ENCODE measurements around the gene VCL. TPM values are rescaled to one million over a fixed set of nuclear protein-coding genes. Genes with fewer than 3 reads are reported as not detected.

VCL gene
- total RNA-seq, 1 donor from 2014 or later, result 74.6 TPM

DNA sequence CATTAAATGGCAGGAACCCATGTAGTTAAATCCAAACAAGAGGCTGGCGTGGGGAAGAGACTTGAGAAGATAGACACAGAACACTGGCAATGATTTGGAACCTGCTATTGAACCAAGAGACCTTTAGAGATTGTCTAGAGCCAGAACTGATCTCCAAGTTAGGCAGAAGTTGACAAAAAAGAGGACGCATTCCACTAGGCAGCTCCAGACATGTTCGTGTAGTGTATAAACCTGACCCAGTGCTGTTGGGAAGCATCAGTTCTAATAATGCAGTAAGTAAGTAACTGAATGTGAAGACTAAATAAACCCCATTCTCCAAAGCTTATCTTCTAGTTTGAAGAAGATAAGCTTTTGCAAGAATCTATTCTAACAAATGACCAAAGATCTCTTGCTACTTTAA lies 101.9 kb downstream of the VCL start:
- Histone ChIP-seq H3K27ac (no peak overlapping the region), H3K27me3 (no peaks in the 10 kb centered on the region), H3K4me1 (no peaks in the 10 kb centered on the region), H3K4me3 (no peak overlapping the region), H3K9me3 (no peaks in the 10 kb centered on the region), H3K36me3 (peaks cover 0 to 76% of the 10 kb centered on the region in 2 donors)
- DNase-seq (ENCODE audit: extremely low spot score in 2 of 2), result no peak
- TF ChIP-seq POLR2A (IDR thresholded peaks at IDR 0.05) (no peak), POLR2AphosphoS5 (IDR thresholded peaks at IDR 0.05; ENCODE audit: insufficient read depth in 1 of 2, low read depth in 1 of 2) (no peak)
- TF ChIP-seq, protein P1, sequence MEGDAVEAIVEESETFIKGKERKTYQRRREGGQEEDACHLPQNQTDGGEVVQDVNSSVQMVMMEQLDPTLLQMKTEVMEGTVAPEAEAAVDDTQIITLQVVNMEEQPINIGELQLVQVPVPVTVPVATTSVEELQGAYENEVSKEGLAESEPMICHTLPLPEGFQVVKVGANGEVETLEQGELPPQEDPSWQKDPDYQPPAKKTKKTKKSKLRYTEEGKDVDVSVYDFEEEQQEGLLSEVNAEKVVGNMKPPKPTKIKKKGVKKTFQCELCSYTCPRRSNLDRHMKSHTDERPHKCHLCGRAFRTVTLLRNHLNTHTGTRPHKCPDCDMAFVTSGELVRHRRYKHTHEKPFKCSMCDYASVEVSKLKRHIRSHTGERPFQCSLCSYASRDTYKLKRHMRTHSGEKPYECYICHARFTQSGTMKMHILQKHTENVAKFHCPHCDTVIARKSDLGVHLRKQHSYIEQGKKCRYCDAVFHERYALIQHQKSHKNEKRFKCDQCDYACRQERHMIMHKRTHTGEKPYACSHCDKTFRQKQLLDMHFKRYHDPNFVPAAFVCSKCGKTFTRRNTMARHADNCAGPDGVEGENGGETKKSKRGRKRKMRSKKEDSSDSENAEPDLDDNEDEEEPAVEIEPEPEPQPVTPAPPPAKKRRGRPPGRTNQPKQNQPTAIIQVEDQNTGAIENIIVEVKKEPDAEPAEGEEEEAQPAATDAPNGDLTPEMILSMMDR (IDR thresholded peaks at IDR 0.05), result no peak
- intact Hi-C loops (cut with DNase I), result no loop called here

DNA sequence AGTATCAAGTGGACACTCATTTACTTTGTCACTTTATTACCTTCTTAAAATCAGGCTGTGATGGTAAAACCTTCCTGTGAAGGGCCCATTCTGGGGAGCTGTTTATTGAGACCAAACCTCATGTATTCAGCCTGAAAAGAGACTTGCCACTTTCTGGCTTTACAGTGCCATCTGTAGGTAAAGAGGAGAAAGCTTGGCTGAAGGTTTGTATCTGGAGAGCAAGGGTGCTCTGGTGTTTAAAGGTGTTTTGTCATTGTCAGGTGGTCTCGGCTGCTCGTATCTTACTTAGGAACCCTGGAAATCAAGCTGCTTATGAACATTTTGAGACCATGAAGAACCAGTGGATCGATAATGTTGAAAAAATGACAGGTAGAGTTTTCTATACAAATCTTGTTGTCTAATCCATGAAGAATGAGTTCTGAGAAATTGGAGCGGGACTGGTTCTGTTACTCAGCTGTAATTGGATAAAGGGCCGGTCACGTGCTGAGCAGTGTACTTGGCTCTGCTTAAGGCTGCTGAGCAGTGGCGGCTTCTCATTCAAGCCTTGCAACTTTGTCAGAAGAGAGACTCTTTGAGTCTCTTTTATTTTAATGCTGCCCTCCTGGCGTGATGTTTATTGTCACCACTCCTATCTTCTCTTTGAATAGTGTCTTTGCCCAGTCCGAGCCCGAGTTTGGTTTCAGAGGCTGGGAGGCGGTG lies 105.8 kb downstream of the VCL start:
- Histone ChIP-seq H3K36me3 (peaks cover 0 to 78% of the 10 kb centered on the region in 2 donors), H3K9me3 (no peaks in the 10 kb centered on the region), H3K27me3 (no peaks in the 10 kb centered on the region), H3K4me1 (no peaks in the 10 kb centered on the region), H3K4me3 (no peak overlapping the region), H3K27ac (no peak overlapping the region)
- DNase-seq (ENCODE audit: extremely low spot score in 2 of 2), result no peak
- no peak for TF ChIP-seq POLR2A (IDR thresholded peaks at IDR 0.05)
- intact Hi-C loops (cut with DNase I), result no loop called here

DNA sequence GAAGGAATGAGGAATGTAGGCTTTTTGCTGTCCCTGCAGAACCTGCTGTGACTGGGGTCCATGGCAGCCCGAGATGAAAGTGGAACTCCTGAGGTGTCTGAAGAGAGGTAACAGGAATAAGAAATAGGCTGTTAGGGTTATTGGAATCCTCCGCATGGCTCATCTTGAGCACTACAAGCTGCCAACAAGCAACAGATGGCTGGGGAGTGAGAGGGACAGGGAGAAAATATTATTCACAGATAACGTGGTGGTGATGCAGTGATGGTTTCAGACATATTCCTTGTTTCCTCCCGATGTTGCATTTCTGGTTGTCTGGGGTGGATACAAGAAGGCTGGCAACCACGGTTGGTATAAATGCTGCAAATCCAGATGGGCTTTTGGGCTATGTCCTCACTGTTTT lies 106.6 kb downstream of the VCL start:
- peaks cover 0 to 82% of the 10 kb centered on the region in 2 donors for H3K36me3 ChIP-seq
- no peaks in the 10 kb centered on the region for H3K27me3 ChIP-seq

DNA sequence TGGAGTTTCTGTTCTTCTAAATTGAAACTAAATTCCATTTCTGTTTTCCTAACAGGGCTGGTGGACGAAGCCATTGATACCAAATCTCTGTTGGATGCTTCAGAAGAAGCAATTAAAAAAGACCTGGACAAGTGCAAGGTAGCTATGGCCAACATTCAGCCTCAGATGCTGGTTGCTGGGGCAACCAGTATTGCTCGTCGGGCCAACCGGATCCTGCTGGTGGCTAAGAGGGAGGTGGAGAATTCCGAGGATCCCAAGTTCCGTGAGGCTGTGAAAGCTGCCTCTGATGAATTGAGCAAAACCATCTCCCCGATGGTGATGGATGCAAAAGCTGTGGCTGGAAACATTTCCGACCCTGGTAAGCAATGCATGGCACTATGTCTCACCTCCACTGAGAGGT lies 107.1 kb downstream of the VCL start:
- intact Hi-C loops (cut with DNase I), result no loop called here
- Histone ChIP-seq H3K27ac (no peak overlapping the region), H3K36me3 (peaks cover 0 to 86% of the 10 kb centered on the region in 2 donors), H3K4me3 (no peak overlapping the region), H3K27me3 (no peaks in the 10 kb centered on the region), H3K4me1 (no peaks in the 10 kb centered on the region), H3K9me3 (no peaks in the 10 kb centered on the region)
- no peak for DNase-seq (ENCODE audit: extremely low spot score in 2 of 2)
- TF ChIP-seq POLR2AphosphoS5 (IDR thresholded peaks at IDR 0.05; ENCODE audit: insufficient read depth in 1 of 2, low read depth in 1 of 2), result no peak
- TF ChIP-seq, protein P1 (IDR thresholded peaks at IDR 0.05), result no peak
- no peak for TF ChIP-seq POLR2A (IDR thresholded peaks at IDR 0.05)

More for the DNA sequence above, 106.6 kb downstream of the VCL start:
- H3K9me3 ChIP-seq, result no peaks in the 10 kb centered on the region
- TF ChIP-seq POLR2A (IDR thresholded peaks at IDR 0.05), result no peak
- no peak for TF ChIP-seq POLR2AphosphoS5 (IDR thresholded peaks at IDR 0.05; ENCODE audit: insufficient read depth in 1 of 2, low read depth in 1 of 2)
- TF ChIP-seq, protein P1 (IDR thresholded peaks at IDR 0.05), result no peak
- H3K4me3 ChIP-seq, result no peak overlapping the region
- no peak for DNase-seq (ENCODE audit: extremely low spot score in 2 of 2)
- no peak overlapping the region for H3K27ac ChIP-seq
- intact Hi-C loops (cut with DNase I), result no loop called here
- H3K4me1 ChIP-seq, result no peaks in the 10 kb centered on the region

DNA sequence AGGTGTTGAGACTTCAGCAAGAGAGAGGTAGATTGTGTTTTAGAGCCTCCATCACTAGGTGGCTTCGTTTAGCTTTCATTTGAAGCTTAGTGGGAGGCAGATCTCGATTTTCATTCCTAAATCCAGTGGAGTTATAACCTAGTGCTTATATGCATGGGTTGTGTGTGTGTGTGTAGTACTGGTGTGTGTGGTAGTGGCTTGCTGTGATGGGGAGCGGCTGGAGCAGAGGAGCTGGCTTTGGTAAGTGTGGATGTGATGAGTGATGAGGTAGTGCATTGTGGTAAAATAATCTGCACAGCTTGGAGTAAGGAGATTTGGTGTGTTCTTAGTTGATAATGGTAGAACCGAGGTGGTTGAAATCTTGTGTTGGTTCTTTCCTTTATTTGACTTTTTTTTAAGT lies 109.5 kb downstream of the VCL start:
- no peaks in the 10 kb centered on the region for H3K4me1 ChIP-seq
- intact Hi-C loops (cut with DNase I), result no loop called here
- no peak overlapping the region for H3K27ac ChIP-seq
- no peak for DNase-seq (ENCODE audit: extremely low spot score in 2 of 2)
- peaks cover 0 to 89% of the 10 kb centered on the region in 2 donors for H3K36me3 ChIP-seq
- H3K27me3 ChIP-seq, result no peaks in the 10 kb centered on the region
- TF ChIP-seq POLR2AphosphoS5 (IDR thresholded peaks at IDR 0.05; ENCODE audit: insufficient read depth in 1 of 2, low read depth in 1 of 2) (no peak), POLR2A (IDR thresholded peaks at IDR 0.05) (no peak)
- TF ChIP-seq, protein P1 (IDR thresholded peaks at IDR 0.05), result no peak
- H3K4me3 ChIP-seq, result no peak overlapping the region
- H3K9me3 ChIP-seq, result no peaks in the 10 kb centered on the region

All from vagina (tissue), 2 donors.